ENCODE results near the gene PACRG.

DNA sequence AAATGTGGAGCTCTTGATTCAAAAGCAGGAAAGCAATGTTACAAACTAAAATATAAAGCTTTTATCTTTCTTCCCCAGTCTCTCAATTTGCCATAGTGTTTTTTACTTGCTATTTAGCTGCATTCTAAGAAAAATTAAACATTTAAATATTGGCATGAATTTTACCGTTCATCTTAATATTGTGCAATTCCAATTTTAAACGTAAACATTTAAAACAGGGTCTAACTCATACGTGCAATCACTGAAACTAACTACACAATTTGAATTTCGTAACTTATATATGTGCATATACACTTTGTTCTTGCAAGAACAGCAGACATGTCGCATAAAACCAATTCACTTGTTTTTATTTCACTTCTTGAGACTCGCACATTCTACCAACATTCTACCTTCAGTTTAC, 405.9 kb downstream of the PACRG start:
- TF ChIP-seq POLR2A (IDR thresholded peaks at IDR 0.05; ENCODE audit: low read depth, low read length) (no peak), POLR2AphosphoS5 (IDR thresholded peaks at IDR 0.05; ENCODE audit: low read depth, low read length) (no peak), TAF1 (IDR thresholded peaks at IDR 0.05; ENCODE audit: borderline replicate concordance, low read depth, low read length) (no peak)

Data from GM12892 (cell line).